NCI-H1105 (cell line): Measurements from ENCODE around the gene C6orf118.
A peak's percentile ranks its signal among the peaks of the same experiment; 100 is the strongest.

Experiments used
- DNase-seq: peaks from one replicate; lab custom pipeline; 2025; lab: John Stamatoyannopoulos, UW

Gene C6orf118

DNA sequence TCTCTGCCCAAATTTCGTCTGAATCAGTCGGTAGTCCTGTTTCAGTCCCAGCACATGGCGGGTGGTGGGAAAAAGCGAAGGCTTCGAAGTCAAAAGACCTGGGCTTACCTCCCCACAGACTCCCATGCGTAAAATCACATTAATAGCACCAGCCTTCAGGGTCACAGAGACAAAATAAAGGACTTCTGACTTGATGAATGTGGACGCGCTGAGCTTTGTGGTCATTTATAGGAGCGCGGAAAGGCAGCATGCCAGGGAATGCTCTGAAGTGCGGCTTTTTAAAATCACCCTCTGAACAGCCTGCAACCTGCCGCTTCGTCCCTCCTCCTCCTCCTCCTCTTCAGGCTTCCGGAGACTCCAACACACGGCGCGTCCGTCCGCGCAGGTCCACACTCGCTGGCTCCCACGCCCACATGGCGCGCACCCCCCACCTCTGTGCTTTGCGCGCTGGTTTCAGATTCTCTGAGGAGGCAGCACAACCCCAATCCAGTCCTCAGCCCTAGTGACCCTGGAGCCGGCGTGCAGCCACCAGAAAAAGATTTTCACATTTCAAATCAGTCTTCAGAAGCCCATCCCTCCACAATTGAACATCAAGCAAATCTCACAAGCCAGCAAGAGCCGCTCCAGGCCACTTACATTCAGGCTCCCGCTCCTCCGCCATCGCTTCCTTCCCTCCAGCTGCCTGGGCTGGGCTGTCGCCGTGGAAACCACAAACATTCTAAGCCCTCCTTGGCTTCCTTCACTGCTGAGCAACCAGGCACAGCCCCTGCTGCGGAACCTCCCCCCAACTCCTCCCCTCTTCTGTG is at the start of gene C6orf118:
Gene C6orf118, minus strand, starts transcription at position 680 of the 806 bp plus-strand sequence. Its CDS starts 19 bp downstream, at position 661.
- peak; percentile 95 for DNase-seq

DNA sequence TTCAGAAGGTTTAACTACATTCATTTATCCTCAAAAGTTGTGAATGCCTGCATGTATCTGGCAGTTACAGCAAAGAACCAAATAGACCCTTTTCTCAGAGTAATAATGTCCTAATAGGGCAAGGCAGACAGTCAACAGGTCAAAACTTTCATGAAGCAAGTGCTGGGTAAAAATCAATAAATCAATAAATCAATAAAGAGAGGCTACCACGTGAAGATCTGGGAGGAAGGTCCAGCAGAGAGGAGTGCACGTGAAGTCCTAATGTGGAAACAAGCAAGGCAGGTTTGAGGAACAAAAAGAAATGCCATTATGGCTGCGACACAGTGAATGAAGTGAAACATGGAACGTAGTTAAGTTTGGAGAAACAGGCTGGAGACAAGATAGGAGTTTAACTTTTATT is 36.3 kb upstream of the C6orf118 start:
- DNase-seq: no peak

DNA sequence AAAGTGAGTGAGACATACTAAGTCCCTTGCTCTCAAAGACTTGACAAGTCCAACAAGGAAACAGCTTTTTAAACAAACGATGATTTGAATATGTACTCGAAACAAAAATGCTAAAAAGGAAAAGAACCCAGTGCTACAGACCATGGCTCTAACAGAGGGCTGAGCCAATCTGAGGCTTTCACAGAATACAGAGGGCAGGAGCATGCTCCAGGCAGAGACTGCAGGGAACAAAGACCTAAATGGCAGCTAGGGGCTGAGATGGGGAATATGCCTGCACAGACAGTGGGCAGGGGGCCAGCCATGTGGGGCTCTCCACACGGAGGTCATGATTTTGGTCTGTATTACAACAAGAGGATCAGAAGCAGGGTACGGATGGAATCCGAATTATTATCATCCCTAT is 31.1 kb upstream of the C6orf118 start:
- DNase-seq: no peak

DNA sequence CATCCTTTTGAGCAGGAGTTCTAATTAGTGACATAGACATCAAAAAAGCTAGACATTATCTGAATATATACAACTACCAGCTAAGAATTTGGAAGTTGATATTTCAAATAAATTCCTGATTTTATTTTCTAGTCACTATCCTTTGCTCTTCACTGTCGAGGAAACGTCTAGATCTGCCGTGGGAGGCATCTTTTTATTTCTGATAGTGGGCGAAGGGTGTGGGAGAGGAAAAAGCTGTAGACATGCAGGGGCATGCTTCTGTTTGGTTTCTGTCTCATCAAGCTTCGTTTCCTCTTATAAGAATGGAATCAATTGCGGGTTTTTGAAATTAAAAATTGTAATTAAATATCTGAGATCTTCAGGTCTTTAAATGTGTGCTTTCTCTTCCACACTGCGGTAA is 16.2 kb upstream of the C6orf118 start:
- DNase-seq: no peak

DNA sequence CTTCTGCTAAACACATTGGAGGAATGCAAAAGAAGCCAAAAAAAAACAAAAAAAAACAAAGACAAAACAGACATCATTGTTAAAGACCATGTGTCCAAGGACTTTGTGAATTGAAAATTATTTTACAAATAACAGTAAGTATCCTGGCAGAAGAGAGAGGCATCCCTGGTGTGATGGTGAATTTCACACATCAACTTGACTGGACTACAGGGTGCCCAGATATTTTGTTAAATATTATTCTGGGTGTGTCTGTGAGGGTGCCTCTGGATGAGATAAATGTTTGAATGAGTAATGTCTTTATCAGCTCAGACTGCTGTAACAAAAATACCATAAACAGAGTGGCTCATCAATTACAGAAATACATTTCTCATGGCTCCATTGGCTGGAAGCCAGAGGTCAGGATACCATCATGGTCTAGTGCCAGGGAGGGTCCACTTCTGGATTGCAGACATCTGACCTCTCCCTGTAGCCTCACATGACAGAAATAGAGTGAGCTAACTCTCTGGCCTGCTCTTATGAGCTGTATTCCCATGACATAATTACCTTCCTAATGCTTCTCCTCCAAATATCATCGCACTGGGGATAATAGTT is 12.2 kb upstream of the C6orf118 start:
- DNase-seq: no peak

DNA sequence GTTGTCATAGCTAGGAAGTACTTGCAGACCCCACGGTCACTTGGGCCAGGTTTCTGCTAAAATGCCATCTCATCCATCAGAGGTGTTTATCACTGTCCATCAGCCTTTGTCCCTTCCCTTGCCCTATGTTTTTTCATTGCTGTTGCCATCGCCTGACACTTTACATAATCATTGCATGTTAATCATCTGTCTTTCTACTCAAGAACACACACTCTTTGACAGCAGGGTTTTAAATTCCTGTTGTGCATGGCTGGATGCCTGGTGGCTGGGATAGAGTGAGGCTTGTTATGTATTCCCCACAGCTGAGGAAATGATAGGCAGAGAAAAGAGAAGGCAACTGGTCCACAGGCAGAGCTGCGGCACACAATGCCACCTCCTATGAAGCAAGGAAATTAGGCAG is 11.7 kb upstream of the C6orf118 start:
- no peak for DNase-seq

DNA sequence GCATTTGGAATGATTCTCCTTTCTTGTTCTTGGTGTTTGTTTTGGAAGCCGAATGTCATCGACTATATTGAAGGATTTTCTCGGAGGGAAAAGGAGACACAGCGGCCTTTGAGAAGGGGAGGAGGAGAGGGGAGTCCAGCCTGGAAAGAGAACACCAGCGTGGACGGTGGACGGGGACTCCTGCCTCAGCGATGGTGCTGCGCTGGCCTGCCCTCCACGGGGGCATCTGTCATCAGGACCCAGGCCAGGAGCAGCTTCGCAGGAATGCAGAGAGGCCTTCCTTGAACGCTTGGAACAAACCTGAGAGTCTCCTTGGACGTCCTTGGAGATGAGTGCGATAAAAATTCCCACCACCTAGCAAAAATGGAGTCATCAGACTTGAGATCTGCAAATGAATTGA is 8.3 kb upstream of the C6orf118 start:
- DNase-seq: no peak

DNA sequence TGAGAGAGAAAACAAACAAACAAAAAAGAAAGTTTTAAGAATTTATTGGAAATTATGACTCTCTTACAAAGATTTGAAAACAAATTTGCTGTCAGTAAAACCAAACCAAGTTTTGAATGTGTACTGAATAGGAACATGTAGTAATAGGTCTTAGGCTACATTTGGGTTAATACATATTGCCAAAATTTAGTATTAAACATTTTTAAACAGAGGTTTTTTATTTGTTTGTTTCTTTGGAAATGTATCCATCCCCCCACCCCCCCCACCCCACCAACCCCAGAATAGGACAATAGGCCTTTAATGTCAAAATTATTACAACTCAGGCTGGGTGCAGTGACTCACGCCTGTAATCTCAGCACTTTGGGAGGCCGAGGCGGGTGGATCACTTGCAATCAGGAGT is 2.5 kb downstream of the C6orf118 start:
- DNase-seq: no peak

DNA sequence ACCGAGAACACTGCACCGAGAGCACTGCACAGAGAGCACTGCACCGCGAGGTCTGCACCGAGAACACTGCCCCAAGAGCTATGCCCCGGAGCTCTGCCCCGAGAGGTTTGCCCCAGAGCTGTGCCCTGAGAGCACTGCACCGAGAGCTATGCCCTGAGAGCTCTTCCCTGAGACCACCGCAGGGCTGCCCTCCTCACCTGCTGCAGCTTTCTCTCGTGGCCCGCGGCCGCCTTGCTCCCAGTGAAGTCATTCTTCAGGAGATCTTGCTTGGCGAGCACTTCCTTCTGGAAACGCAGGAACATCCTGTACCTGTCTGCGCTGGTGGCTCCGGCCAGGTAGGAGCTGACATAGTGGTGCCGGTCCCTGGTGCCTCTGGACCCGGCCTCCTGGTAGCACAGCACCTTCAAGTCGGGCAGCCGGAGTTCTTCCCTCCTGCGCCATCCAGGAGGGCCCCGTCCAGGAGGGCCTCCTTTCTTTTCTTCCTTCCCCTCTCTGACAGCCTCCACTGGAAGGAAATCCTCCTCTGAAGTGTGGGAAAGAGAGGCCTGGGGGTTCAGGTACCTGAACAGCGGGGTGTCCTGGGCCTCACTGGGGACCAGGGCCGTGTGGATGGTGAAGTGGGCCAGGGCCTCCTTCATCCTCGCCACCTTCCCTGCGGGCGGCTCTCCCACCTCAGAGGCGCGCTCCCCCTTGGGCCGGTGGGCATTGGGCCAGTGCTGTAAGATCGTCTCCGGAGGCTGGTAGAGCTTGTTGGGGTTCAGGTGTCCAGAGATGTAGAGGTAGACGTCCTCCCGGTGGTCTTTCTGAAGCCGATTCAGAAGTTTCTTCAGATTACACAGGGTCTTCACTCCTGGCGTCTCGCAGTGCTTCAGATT is 7.8 kb downstream of the C6orf118 start:
- no peak for DNase-seq

DNA sequence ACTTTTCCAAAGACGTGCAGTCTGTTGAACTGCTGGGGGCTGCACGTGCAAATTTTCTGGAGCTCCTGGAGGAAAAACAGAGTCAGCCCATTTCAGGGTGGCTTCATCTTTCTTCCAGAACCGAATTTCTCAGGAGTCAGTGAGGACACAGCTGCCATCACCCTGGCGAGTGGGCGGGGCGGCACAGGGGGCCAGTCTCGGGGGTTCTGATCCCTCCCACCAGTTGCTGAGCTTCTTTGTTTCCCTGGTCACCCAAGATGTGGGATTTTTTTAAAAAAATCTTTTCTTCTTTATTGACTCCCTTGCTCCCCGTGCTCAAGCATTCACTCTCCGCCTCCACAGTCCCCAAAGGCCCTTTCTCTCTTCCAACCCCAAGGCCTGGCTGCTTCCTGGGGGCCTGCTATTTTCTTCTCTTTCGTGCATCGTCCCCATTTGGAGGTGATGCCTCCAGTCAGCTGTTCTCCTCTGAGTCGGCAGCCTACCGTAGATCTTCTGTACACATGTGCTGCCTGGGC is 8.9 kb downstream of the C6orf118 start:
- DNase-seq: no peak

DNA sequence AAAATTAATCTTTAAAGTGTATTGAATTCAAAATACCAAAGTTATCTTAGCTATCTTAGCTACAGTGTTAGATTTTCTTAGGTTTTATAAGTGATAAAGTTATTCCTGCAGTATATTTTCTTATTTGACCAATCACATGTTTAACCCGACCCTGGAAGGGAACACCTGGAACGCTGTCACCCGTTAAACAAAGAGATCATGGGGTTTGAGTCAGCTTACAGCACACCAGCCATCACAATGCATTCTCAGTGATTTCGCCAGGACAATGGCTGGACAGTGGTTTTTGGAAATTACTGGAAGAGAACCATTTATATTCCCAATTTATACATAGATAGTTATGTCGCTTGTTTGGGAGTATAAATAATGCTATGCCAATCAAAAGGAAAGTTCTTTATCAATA is 10.5 kb downstream of the C6orf118 start:
- no peak for DNase-seq

DNA sequence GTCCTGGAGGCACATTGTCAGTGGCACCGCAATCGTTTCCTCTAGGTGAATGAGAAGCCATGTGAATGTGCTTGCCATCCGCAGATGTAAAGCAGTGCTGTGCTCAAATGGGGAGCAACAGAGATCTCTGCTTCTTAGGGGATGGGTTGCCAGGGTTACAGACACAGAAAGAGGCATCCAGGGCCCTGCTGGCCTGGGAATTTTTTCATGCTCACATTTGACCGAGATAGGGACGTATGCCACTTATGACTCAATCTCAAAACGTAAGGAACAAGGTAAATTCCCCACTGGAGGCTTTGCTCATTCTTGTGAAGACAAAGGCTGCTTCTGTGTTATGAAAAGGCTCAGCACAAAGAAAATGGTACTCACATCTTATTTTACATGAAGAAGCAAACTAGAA is 11.0 kb downstream of the C6orf118 start:
- no peak for DNase-seq

DNA sequence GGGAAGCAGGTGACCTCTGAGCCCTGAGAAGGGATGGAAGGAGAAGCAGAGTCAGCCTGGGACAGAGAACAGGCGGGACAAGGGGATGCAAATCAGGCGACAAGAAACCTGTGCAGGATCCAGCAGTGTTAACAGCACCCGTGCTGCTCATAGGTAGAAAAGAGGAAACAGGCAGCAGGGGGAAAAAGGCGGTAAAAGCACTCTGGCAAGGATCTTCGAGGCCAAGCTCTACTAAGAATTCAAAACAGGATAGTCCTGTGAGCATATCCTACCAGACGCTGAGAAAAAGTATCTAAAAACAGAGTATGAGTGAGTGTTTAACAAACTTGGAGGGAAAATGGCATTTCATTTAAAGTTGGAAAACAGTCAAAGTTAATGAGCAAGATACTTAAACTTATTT is 16.7 kb downstream of the C6orf118 start:
- DNase-seq: no peak

DNA sequence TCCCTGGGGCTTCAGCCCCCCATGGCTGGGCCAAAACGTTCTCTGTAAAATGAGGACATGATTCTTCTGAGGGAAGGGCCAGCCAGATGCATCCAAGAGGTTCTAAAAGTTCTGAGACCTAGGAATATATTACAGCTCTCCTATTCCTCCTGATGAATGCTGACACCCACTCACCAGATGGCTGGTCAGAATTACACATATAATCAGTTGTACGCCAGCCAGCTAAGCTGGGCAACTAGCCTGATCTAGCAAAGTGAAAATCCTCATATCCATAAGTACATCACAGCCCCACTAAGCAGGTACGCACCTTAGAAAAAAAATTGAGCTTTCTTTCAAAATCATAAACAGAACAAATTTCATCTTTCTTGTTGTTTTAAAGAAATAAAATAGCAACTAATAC is 34.8 kb downstream of the C6orf118 start:
- no peak for DNase-seq

DNA sequence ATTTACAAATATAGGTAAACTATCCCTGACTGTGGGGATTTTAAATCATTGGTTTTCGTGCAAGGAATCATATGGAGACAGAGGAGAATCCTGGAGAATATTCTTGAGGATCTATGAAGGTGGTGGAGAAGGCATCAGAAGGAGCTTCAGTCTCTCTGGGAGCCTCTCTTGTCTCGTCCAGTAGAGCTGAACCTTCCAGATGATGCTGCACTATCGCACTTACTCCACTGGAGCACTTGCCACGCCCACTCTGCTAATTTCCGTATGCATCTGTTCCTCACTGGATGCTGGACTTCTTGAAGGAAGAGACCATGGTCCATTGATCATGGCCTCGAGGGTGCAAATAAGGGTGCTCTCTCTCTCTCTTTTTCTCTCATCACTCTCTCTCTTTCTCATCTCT is 36.8 kb downstream of the C6orf118 start:
- no peak for DNase-seq

DNA sequence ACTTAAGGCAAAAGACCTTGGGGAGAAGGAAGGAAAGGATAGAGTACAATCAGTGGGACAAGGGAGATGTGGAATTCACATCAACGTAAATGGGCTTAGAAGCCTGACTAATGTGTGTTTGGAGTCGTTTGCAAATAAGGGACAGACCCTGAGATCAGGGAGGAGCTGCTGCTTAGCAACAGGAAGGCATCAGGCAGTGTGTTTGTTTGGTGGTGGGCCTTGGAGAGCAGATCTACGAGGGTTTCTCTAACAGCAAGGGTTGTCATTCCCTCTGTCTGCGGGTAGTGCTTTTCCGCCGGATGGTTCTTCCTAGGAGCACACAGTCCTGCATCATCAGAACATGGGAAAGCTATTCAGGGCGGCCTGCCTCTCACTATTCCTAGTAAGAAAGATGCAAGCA is 40.4 kb downstream of the C6orf118 start:
- DNase-seq: no peak

DNA sequence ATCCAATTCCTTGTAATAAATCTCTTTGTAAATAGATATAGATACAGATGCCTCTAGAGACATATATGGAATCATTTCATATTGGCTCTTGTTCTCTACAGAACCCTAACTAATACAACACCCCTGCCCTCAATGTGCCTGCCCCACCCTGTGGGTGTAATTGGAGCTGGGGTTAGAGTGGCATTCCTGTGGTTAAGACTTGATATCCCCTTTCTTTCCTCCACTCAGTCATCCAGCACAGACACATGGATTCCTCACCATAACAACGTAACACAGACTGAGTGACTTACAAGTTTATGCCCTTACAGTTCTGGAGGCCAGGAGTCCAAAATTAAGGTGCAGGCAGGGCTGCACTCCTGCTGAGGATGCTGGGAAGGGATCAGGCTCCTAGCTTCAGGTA is 42.8 kb downstream of the C6orf118 start:
- no peak for DNase-seq

DNA sequence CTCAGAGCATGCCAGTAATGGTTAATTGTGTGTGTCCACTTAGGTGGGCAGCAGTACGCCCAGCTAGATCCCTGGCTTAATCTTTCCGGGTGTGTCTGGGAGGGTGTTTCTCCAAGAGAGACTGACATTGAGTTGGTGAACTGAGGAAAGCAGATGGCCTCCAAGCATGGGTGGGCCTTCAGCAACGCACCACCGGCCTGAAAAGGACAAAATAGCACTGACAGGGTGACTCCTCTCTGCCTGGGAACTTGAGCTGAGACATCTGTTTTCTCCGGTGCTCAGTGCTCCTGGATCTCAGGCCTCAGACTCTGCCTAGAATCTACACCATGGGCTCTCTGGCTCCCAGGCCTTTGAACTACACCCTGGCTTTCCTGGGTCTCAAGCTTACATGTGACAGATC is 43.2 kb downstream of the C6orf118 start:
- no peak for DNase-seq

DNA sequence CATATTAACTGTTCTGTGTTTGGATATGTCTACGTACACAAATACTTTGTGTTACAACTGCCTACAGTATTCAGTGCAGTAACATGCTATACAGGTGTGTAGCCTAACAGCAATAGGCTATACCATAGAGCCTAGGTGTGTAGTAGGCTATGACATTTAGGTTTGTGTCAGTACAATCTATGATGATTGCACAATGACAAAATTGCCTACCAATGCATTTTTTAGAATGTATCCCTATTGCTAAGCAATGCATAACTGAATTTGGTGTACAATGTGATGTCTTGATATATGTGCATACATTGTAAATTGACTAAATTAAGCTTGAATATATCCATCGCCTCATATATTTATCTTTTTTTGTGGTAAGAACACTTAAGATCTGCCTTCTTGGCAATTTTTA is 48.9 kb downstream of the C6orf118 start:
- no peak for DNase-seq

DNA sequence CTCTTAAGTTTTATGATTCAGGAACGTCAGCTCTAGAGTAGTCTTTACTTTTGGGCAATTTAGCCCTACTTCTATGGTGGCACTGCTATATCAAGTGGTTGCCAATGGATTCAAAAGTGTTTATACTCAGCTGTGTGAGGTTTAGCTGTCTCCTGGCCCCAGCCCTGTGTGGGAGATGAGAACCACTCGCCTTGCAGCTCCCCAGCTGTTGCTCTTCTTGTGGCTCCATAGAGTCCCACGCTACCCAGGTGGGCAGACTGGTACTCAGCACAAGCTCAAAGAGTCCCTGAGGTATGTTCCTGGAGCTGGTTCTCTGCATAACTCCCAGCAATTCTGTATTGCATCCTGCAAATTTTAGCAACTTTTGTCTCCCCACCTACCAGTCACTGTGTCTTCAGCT is 59.6 kb downstream of the C6orf118 start:
- no peak for DNase-seq

DNA sequence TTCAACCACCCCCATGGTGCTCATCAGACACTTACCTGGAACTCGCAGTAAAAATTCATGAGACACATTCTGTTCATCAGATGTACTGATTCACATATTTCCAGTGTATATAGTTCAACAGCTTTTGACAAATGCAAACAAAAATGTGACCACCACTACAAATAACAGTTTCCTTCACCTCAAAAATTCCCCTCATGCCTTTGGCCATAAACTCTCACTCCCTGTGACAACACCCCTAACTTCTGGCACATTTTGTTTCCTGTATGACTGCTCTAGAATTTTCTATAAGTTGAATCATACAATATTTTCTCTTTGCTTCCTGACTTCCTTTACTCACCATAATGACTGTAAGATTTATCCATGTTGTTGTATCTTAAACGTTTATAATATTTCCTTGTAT is 63.7 kb downstream of the C6orf118 start:
- no peak for DNase-seq

DNA sequence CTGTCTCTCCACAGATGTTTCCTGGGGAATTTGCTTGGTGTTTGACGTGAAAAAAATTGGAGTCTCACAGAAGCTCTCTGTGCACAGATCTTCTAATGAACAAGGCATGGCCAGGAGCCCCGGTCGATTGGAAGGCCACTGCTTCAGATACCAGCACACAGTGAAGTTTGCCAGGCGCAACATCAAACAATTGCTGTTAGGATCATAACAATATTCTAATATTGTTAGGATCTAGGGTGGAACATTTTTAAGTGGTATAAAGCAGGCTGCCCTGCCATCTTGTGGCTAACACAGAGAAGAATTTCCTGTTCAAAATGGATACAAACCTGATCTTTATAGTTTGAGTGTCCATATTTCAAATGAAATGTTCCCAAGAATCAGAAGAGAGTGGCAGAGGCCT is 64.1 kb downstream of the C6orf118 start:
- DNase-seq: peak; percentile 9
